HG03025 (cell line): ENCODE results near the gene LAMB4.

ENCODE experiments used
- ATAC-seq: cut with Tn5 transposase; IDR thresholded peaks from one replicate; pipeline ENCODE4 v1.9.1; 2021; ENCODE audit warnings: mild to moderate bottlenecking, moderate library complexity; ENCODE audit not compliant: unreplicated experiment, low FRiP score

Gene LAMB4

GRCh38 chr7:108083980-108084379, 46.2 kb downstream of the LAMB4 start:
- ATAC-seq = no peak

DNA sequence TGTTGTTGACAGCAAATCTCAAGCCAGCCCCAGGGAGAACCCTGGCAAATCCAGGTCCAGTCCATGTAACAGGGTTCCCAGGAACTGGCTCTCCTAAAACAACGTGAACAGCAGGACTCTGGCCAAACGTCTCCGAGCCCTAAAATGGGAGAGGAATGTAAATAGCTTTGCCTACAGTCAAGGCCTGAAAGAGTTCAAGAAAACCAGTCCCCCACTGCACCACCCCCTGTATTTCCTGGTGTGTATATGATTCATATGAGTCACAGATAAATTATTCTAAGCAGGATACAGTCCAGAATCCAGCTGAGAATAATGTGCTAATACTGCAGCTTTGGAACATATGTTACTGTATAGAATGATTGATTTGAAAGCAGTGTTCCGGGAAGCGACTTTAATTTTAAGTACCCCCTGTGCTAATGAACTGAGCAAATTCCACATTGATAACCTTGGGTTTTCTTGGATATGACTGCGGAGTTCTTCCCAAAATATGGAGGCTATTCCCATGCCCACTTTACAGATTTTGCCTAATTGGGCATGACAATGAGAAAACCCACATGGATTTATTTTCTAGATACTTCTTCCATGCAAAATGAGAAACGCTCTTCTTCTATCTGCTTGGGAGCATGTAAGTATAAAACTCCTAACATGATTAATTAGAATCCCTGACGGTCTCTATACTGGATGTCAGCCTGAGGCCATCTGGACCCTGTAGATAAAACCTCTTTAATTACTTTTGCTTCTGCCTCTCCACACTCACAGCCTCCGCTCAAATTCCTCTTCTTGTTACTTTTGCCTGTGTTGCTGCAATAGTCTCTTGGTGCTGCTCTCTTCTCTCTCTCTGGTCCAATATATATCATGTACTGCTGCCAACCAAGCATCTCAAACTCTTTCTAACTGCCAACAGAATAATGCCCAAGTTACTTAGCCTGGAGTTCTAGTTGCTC, 50.2 kb downstream of the LAMB4 start:
- no peak for ATAC-seq

DNA sequence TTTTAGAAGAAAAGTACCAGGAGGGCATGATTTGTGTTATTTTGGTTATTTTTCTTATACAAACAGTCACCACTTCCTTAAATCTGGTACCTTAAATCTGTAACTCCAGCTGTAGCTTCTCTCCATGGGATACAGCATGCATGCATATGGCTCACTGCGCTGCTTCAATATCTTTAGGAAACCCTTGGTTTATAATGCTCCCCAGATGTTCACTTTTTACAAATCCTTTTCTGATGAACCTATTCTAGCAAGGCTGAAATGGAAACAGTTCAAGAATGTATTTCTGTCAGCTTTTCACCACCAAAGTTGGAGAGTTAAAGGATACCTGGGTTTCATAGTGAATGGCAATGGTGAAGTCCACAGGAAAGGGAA, 50.9 kb downstream of the LAMB4 start:
- no peak for ATAC-seq

GRCh38 chr7:108078691-108079090, 51.5 kb downstream of the LAMB4 start:
- no peak for ATAC-seq

- no peak for ATAC-seq
These were observed 51.9 kb downstream of the LAMB4 start for GRCh38 chr7:108078211-108078673.

GRCh38 chr7:108077709-108078108, 52.5 kb downstream of the LAMB4 start:
- ATAC-seq = no peak

GRCh38 chr7:108076156-108076555, 54.0 kb downstream of the LAMB4 start:
- ATAC-seq = no peak

DNA sequence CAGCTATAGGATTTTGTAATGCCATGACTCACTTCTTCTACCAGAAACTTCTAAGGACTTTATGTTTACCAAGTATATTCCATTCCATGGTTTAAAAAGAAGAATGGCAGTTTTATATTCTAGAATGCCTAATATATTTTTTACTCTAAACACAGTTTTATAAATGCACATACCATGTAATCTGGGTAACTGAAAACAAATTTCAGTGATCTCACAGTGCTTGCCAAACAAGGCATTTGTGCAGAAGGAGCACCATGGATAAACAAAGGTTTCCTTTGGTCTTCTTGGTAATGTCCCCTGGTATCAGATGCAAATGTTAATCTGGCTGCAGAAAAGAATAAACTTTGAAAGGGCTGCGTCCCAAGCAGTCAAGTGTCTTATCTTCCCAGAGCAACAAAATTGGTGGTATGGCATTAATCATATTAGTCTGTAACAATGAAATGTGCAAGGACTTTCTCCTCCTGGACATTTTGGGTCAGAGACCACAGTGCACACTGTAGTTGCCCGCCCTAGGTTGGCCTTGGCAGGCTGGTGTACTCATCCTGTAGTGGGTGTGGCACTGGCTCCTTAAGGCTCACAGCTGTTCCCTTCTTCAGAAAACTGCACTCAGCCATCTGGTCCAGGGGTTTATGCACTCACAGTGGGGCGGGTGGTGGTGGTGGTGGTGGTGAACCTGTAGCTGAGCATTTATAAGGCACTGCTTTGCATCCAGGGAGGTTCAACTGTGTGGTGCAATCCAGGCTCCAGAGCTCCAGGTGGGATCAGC, 56.7 kb downstream of the LAMB4 start:
- ATAC-seq = no peak

DNA sequence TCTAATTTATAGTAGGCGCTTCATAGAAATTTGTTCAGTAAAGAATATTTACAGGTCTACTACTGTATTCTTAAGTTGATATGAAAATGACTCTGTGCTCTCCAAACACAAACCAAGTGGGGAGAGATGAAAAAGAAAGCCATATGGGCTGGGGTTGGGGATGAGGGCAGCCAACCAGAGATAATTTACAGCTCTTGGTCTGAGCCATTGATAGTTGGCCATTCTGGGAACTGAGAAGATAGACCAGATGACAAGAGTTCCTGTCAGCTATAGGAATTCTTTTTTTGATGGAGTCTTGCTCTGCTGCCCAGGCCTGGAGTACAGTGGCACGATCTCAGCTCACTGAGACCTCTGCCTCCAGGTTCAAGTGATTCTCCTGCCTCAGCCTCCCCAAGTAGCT, 57.4 kb downstream of the LAMB4 start:
- no peak for ATAC-seq

GRCh38 chr7:108072116-108072515, 58.0 kb downstream of the LAMB4 start:
- ATAC-seq = no peak

GRCh38 chr7:108071551-108071950, 58.6 kb downstream of the LAMB4 start:
- ATAC-seq = no peak

- no peak for ATAC-seq
These were observed 60.5 kb downstream of the LAMB4 start for GRCh38 chr7:108069646-108070045.

DNA sequence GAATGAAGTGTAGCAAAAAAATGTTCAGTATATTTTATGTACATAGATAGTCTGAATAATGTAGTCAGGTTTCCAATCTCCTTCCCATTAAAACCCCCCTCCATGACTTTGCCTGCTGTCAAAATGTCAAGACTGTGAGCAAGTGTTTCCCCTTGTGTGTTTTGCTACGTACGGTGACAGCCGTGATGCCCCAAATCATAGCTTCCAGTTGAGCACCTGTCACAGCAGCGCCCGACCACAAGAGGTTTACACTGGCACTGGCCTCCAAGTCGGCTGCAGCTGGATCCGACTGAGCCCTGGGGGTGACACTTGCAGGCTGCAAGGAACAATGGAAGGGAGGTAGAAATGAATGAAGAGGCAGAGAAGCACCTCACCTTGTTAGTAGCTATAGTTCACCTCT, 62.3 kb downstream of the LAMB4 start:
- no peak for ATAC-seq

DNA sequence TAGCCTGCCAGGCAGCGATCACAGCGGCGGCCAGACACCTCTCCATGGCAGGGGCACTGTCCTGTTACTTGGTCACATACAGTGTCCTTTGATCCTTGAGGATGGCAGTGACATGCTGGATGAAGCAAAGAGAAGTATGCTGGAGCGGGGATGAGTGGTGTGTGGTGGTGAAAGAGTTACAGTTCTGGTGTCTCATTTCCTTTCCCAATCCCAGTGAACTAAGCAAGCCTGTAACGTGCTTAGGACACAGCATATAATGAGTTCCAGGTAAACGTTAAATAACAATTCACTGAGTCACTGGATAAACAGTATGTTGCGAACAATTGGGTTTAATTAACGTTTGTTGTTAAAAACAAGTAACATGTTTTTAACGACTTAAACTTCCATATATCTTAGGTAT, 63.7 kb downstream of the LAMB4 start:
- no peak for ATAC-seq

- no peak for ATAC-seq
These were observed 66.6 kb downstream of the LAMB4 start for GRCh38 chr7:108063520-108063933.

- ATAC-seq = no peak
These were observed 67.7 kb downstream of the LAMB4 start for GRCh38 chr7:108062250-108063014.

- ATAC-seq = no peak
These were observed 70.6 kb downstream of the LAMB4 start for GRCh38 chr7:108059526-108059925.

GRCh38 chr7:108057951-108058481, 72.1 kb downstream of the LAMB4 start:
- no peak for ATAC-seq

- ATAC-seq = no peak
These were observed 74.5 kb downstream of the LAMB4 start for GRCh38 chr7:108055611-108056021.

- ATAC-seq = no peak
These were observed 75.6 kb downstream of the LAMB4 start for GRCh38 chr7:108054537-108054936.

- no peak for ATAC-seq
These were observed 76.9 kb downstream of the LAMB4 start for GRCh38 chr7:108053250-108053649.
